Endometrial microvascular endothelial cells (primary cell): ENCODE measurements around the gene CMTM6. TPM values are rescaled to one million over a fixed set of nuclear protein-coding genes. Genes with fewer than 3 reads are reported as not detected.
"Not testable (repeated sequence)": the region's sequence is repeated elsewhere in the genome, so short reads cannot be mapped to it uniquely, and the experiment has no call there.

ENCODE experiments used
- in situ Hi-C: cut with HindIII; loops from 2 replicates; pipeline ENCODE4 v1.10.0; 2017; ENCODE audit warnings: low sequenced_read_pairs, low pct_unique_long_range_greater_than_20kb; ENCODE audit errors: inconsistent ontology term
- total RNA-seq: library from RNA; depleted of rRNA; stranded (reverse); fragments of >200 nt; gene quantifications from one replicate; pipeline ENCODE4 v1.2.3, GENCODE V29; 2015; ENCODE audit errors: inconsistent ontology term

CMTM6 gene
- total RNA-seq, 1 donor from 2014 or later = 102 TPM

DNA sequence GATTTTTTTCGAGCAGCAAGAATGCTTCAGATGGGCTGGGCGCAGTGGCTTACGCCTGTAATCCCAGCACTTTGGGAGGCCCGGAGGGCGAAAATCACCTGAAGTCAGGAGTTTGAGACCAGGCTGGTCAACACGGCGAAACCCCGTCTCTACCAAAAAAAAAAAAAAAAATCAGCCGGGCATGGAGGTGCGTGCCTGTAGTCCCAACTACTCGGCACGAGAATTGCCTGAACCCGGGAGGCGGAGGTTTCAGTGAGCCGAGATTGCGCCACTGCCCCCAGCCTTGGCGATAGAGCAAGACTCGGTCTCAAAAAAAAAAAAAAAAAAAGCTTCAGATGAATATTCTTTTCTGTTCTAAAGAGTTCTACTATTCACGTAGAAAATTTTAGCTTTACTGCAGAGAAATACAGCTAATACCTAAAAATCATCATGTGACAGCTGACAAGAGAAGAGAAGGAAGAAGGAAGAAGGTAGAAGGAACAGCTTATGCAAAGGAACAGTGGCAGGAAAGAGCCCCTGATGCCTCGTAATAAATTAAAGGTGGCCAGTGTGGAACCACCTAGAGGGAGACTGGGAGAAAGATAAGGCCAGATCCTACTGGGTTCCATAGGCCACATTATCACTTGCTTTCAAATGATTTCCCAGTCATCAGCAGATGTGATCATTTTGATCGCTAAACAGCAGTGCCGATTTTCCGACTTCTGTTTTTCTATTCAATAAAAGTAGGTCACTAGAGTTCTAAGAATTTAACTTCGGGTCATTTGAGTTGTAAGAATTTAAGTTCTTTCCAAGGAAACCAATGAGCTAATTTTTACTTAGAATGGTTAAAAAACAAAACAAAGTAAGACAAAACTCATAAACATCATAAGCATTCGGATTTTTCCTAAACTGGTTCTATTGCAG, 1.5 kb downstream of the CMTM6 start:
- in situ Hi-C loops = no loop called here

DNA sequence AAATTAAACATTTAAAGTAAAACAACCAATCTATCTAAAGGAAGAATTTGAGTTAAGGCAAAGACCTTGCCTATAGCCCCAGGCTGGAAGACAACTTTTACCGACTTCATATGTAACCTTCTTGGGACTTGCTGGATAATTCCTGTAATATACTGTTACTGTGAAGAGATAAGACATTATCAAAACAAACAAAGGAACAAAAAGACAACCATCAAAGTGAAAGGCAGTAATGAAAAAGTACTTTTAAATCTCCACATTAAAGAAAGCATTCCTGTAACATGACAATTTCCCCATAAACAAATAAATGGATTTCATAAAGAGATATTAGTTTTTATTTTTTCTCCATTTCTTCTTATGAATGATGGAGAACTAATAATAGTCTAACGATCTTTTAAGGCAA, 2.4 kb downstream of the CMTM6 start:
- in situ Hi-C loops = no loop called here

DNA sequence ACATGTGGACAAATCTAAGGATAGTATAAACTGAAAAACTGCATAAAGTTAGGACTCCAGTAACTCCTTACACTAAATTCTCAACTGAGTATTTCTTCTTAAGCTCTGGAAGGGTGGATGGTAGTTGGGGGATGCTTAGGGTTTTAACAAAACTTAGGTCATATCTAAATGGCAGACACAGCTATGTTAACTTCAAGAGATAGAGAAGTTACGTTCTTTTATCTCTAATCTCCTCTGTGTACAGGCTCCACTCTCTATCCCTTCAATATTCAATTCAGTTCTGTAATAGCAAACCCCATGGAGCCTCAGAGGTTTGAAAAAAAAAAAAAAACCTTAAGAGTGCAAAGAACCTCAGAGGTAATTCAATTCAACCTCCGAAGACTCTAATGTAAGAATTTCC, 3.1 kb downstream of the CMTM6 start:
- in situ Hi-C loops = no loop called here

DNA sequence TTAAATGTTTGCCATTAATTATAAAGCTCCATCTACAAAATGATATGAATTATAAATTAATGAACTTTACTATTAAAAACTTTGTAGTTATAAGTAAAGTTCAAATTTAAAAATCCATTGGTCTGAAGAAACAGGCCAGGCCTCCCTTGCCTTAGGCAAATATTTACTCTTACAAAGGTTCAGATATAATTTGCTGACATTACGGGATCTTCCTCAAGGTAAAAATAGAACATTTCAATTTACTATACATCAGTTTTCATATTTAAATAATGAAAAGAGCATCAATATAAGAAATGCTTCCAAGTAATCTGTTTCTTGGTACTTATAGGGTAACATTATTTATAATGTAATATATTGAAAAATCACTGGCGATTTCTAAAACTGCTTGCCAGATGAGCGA, 3.7 kb downstream of the CMTM6 start:
- in situ Hi-C loops = no loop called here

DNA sequence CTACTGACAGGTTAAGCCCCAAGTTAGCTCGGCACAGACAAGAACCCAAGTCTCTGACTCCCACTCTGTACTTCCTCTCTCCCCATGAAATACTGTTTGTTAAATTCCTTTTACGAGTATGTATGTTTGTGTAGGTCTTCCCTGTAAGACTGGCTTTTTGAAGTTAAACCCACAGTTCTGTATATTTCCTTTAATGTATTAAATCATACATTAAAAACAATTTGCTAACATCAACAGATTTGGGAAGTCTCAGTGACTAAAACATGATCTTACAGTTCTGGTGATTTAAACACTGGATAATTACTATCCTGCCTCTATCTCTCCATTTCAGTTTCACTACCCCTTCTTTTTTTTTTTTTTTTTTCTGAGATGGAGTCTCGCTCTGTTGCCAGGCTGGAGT, 4.4 kb downstream of the CMTM6 start:
- in situ Hi-C loops = no loop called here

DNA sequence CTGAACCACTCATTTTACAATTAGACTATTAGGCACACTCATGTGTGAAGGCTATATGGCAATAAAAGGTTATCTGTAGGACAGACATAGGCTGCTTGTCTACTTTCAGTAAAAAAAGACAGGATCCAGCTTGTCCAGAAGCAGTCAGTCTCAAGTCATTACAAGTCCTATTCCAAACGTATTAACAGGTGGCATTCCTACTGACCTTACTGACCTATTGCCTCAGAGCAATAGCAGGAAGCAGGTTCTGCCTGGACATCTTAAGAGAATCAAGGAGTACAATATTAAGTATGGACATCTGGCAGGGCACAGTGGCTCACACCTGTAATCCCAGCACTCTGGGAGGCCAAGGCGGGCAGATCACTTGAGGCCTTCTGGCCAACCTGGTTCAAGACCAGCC, 7.0 kb downstream of the CMTM6 start:
- in situ Hi-C loops = no loop called here

DNA sequence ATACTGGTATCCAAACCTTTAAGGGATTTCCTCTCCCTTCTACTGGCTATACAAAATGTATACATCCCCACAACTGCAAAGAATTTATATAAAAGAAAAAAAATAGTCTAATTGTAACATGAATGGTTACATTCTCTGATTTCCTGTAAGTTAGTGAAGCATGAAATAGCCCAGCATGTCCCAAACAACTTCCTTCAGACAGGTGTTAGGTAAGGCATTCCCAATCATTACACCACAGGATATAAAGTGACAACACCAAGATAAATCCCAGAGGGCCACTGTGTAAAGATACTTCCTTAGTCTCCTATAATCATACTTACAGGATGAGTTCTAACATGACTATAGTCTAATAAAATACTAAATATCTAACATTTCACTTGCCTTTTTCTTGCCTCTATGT, 7.6 kb downstream of the CMTM6 start:
- in situ Hi-C loops = no loop called here

DNA sequence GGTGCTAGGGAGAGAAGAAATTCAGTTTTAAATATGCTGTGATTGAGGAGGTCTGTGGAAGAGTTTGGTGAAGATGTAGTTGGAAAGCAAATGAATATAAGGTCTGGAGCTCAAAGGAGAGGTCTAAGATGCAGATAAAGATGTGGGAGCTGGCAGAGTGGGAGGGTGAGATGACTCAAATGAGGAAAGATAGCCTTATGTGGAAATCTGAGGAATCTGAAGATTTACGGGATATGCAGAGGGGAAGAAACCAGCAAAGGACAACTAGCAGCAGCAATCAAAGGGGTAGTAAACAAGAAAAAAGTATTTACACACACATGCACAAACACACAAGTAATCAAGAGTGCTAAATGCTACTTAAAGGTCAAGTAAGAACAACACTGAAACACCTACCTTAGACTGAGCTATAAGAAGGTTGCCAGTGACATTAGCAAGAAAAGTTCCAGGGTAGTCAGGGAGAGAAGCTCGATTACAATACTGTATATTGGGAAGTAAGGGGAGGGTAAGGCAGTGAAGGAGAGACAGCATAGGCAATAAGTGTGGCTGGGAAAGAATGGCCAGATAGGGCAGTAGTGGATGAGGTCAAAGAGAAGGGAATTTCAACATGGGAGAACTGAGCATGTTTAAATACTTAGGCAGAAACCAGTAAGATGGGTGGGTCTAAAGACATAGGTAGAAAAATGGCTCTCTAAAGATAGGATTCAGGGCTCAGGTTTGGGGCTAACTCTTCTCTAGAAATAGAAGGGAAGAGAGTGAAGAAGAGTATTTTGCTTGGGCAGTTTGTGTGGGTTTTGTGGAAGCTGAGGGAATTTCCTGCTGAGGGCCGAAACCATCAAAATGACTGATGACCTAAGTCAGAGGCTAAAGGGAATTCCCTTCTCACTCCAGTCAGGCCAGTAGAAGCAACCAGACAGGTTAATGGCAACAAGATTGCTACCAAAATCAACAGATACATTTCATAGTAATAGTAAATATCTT, 8.9 kb downstream of the CMTM6 start:
- in situ Hi-C loops = no loop called here

DNA sequence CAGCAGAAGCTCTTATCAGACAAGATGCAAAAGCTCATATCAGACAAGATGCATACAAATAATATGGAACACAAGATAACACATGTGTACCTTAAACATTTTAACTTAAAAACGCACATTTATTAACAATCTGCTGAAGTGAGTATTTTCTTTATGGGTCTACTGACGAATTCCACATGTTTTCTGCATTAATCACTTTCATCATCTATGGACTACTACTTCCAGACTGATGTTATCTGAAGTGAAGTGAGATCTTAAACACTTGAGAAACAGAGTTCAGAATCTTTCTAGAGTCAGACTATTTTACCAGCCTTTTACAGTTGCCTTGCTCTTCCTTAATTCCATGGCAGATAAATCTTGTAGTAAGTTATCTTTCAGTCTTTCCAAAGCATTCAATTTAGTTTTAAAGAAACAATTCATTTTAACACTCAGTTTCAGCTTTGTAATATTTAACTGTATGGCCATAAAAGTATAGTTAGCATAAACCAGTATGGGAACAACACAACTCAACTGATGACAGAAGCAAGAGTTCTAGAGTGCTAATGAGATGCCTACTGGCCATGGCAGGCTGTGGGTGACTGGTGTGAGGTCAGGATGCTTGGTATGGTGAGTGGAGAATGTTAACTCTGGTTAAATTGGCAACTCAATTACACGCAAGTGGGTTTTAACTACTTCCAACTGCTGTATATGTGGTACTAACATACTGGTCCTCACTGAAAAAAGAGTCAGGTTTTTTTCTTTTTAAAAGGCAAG, 9.8 kb downstream of the CMTM6 start:
- in situ Hi-C loops = no loop called here

DNA sequence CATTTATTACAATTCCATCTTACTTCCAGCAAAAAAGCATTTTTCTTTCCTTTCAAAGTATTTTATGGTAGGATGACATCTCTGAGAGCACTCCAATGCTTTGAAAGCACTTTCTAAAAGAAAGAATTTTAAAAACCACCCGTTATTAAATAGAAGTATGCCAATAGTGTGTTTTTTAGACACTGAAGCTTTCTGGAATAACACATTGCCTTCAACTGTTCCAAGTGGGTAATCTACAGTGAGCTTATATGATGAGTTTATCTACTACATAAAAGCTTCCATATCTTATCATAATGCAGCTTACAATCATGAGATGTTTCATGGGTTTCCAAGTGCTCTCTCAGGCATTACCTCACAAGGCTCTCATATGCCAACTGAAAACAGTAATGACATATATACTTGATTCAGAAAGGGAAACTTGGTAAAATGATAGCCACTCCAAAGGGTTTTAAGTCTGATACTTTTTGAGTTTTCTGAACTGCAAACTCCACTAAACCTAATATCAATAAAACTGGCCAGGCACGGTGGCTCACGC, 14.1 kb downstream of the CMTM6 start:
- in situ Hi-C loops = no loop called here

DNA sequence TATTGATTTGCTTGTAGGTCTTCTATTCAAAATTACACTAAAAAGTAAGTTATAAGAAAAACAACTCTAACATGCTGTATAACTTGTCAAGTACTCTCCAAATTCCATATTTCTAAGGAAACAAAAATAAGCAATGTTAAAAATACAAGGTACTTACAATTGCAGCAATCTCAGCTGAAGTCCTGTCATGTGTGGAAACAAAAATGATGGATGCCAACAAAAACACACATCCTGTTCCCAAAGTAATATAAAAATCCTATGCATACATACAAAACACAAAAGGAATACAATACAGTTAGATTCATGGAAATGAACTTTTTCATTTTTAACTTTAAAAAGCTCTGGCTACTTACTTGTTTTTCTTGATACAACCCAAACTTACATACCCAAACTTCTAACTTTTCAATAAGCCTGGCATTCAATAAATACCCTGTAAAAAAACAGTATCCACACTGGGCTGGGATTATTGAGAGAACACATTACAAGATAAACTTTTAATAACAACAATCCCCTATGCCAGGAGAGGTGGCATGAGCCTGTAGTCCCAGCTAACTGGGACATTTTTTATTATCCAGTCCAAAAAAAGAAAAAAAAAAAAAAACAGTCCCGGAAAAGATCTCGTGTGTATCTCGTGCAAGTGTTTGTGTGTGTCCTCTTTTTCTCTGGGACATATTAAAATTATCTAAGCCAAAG, 14.7 kb downstream of the CMTM6 start:
- in situ Hi-C loops = no loop called here

DNA sequence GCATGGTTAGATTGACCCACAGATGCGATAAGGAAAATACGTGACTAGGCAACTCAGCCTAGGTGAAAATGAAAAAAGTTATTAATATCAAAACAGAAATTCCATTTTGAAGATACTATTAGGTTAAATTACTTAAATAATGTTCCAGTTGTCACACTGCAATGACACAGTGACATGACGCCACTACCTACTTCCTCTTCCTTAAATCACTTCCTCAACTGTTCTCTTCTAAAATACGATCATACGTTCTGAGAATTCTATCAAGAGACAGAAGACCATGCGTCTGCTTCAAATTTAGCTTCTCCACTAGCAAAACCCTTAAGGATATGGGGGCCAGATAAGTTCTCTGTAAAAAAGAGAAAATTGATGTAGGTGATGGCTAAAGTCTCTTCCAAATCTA, 18.2 kb downstream of the CMTM6 start:
- in situ Hi-C loops = no loop called here

DNA sequence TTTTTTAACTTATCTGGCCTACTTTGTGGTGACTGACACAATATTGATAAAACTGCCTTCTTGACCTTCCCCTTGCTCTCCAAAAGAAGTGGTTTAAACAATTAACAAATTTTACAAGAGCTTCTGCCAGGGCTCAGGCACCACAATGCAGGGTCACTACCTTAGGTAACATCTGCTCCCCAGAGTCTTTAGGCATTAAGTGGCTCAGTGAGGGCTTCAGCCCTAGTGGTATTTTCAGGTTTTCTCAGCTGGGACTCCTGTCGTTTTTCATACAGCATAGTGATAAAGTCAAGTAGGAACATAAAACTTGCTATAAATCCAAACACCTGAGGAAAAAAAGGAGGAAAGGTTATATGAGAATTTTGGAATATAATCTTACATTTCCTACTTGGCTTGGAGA, 18.9 kb downstream of the CMTM6 start:
- in situ Hi-C loops = no loop called here

DNA sequence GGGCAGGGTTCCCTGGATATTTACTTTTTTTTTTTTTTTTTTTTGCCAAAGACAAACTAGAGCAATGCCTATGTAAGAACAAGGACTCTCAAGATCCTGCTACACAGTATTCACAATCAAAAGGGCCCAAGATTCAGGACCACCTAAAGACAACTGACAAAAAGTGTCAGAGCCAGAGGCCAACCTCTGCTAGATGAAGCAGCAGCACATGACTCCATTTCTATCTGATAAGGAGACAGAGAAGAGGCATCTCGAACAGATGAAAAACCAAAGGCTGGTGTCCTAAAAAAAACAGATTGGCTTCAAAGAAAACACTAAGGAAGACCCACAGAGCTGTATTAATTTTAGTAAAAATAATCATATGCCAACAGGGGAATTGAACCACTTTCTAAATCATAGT, 20.0 kb downstream of the CMTM6 start:
- in situ Hi-C loops = no loop called here

DNA sequence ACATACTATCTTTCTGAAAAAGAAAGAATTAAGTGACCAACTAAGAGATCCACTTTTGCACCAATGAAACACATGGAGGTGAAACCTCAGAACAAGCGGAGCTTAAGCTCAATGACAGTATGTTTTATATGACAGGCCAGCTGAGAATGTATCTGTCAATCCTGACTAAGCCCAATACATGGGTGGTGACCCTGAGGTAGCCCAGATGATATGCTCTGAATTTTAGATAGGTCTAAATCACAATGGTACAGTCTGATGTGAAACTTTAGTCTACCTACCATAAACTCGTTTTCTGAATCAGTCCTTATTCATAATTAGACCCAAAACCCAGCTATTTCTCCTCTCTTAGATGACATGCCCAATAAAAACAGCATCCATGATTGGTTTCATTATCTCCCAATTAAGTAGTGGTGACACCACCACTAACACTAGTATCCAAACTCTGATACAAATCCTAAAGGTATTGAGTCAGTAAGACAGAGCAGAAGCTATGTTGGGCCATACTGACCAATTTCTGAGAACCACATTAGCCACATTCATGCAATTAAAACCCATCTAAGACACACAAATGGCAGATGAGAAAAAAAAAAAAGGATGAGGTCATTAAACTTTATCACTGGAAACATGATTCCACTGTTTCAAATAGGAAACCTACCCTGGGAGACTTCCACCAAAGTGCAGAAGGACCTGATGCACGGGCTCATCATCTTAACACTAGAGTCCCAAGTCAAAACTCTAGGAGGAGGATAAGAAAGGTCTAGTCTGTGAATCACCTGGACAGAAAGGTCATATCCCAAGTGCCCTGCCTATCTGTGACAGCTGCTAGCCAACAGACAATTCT, 20.6 kb downstream of the CMTM6 start:
- in situ Hi-C loops = no loop called here

DNA sequence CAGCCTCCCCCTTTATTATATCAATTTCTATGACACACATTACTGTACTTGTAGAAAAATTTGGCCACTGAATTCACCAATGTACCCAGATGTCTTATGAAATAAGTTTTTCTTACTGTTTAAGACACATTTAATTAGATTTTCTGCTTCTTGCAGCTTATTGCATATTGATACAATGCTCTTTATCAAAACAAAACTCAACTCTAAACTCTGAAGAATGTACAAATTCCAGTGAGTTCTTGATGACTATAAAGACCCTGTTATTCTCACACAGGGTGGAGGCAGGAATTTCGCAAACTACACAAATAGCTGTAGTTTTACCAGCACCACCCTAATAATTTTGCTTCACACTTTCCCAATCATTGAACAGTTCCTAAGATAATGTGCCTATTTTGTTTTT, 22.0 kb downstream of the CMTM6 start:
- in situ Hi-C loops = no loop called here

DNA sequence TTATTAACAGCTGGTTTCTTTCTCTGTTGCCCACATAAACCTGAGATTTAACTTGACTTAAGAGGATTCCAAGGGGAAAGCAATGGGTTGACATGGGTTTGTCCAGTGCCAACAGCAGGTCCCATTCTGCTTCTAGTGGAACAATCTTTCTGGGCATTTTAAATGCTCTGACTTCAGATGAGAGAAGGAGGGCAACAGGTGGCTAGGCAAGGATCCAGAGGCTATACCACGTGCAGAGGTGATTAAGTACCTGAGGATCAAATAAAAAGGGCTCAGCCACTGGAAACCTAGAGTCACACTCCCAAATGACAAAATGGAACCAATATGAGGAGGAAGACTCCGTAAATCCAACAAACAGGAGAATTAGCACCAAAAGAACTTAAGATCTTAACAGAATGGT, 28.5 kb downstream of the CMTM6 start:
- in situ Hi-C loops = no loop called here

DNA sequence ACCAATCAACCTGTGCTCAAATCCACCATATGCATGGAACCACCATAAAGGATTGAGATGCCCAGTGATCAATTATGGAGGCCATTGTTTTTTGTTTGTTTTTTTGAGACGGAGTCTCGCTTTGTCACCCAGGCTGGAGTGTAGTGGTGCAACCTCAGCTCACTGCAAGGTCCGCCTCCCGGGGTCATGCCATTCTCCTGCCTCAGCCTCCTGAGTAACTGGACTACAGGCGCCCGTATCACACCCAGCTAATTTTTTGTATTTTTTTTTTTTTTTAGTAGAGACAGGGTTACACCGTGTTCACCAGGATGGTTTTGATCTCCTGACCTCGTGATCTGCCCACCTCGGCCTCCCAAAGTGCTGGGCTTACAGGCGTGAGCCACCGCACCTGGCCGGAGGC, 30.5 kb downstream of the CMTM6 start:
- in situ Hi-C loops = not testable (repeated sequence)
